Psoas muscle (tissue), 8 donors: ENCODE measurements around the gene NRIP3. TPM values are rescaled to one million over a fixed set of nuclear protein-coding genes. Genes with fewer than 3 reads are reported as not detected.

Experiments used
- ATAC-seq, 4 donors: fragments of 200-7000 bp; cut with Tn5 transposase; one replicate each; pipeline ENCODE4 v1.9.1; 2020; ENCODE audit warnings: moderate library complexity in 3 of 4, mild to moderate bottlenecking in 2 of 4
- DNase-seq, 2 donors: peaks; one replicate each; pipeline ENCODE4 v3.0.0-alpha.2; 2020
- H3K27ac ChIP-seq: fragments of 200-600 bp; one replicate; pipeline ENCODE4 v1.8.0; 2022
- H3K27me3 ChIP-seq, 3 donors: fragments of 200-600 bp in 1 of 3; one replicate each; pipeline versions ENCODE4 v1.6.1 to v1.8.0; 2013 to 2022; ENCODE audit warnings: low read length in 2 of 3, mild to moderate bottlenecking in 2 of 3, moderate library complexity in 1 of 3; ENCODE audit not compliant: insufficient read depth in 3 of 3
- H3K36me3 ChIP-seq, 2 donors: fragments of 200-600 bp in 1 of 2; one replicate each; pipeline versions ENCODE4 v1.6.1 to v1.8.0; 2013 to 2022; ENCODE audit warnings: low read depth in 1 of 2, mild to moderate bottlenecking in 1 of 2, moderate library complexity in 1 of 2; ENCODE audit not compliant: insufficient read depth in 1 of 2
- H3K4me1 ChIP-seq: fragments of 200-600 bp; one replicate; pipeline ENCODE4 v1.8.0; 2022
- H3K4me3 ChIP-seq: fragments of 200-600 bp; one replicate; pipeline ENCODE4 v1.8.0; 2022; ENCODE audit warnings: mild to moderate bottlenecking
- H3K9me3 ChIP-seq: fragments of 200-600 bp; one replicate; pipeline ENCODE4 v1.8.0; 2022
- WGBS, 3 donors: extraction: QIAGEN DNeasy Blood & Tissue Kit; methylation state at CpG; one replicate each; pipeline versions ENCODE4 v1.1.6 to v1.1.7; 2013; 5-methylcytosine and 5-hydroxymethylcytosine counted together
- intact Hi-C, 2 donors: fragments of 100-400 bp; cut with DNase I; formaldehyde crosslinking; loops; one replicate each; pipeline versions ENCODE4 v1.11.0 to v1.14.2; 2022
- polyA plus RNA-seq, 3 donors: library from polyadenylated mRNA; stranded (reverse); fragments of 200-250 nt; gene quantifications; one replicate each; pipeline ENCODE4 v1.2.3, GENCODE V29; 2013
- total RNA-seq, 4 donors: library from RNA; stranded (reverse); fragmentation: NEBNext Ultra II Directional in 2 of 4; extraction: Animal tissue kit (Norgen Biotek cat#: 25700) in 2 of 4; gene quantifications; one replicate each; pipeline versions ENCODE4 v1.2.1 to v1.2.4, GENCODE V29; 2021 to 2023
- TF ChIP-seq, protein P1 (sequence below): fragments of 200-600 bp; IDR thresholded peaks from one replicate; pipeline ENCODE4 v1.8.0; 2022; ENCODE audit warnings: antibody characterized with exemption
- donor health status: healthy with polysubstance abuse.
- donor health status: DM: no; HTN: no; CAD: no; lungs with moderate emphysema.
- donor health status: Bipolar disorder and iron deficiency.
- donor health status: healthy.
- donor health status: DM: yes; HTN: yes; CAD: no.
- donor health status: DM: no; HTN: no; CAD: no.
- donor health status: DM: no; HTN: no; CAD: no.
- donor health status: DM: yes; HTN: yes; CAD: no.

NRIP3 gene
- total and polyA plus RNA-seq, 7 donors, result 0.09 to 2.1 (median 0.23) TPM; not detected in 1

DNA sequence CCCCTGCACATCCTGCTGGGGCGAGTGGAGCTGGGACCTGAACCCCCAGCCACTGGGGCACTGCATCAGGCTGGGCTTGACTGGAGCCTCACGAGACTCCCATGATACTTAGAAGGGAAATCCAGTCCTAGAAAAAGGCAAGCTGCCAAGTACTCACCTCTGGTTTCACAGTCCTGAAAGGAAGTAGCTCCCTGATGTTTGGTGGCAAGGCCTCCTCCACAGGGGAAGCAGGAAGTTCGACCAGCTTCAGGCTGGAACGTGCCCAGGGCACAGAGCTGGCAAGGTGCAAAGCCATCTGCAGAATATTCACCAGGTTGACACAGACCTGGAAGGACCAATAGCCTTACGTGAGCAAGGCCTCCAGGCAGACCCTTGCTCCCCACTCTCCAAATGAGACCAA lies 26.8 kb upstream of the NRIP3 start:
- Histone ChIP-seq H3K27ac (no peak overlapping the region), H3K9me3 (no peaks in the 10 kb centered on the region), H3K36me3 (no peaks in the 10 kb centered on the region), H3K4me3 (no peak overlapping the region), H3K27me3 (no peaks in the 10 kb centered on the region), H3K4me1 (no peaks in the 10 kb centered on the region)
- intact Hi-C loops, result no loop called here
- ATAC-seq (no peak), DNase-seq (no peak)
- WGBS, 3 donors, result 66 to 84% (median 81%) methylated on average over 5 of the region's 5 CpGs
- TF ChIP-seq, protein P1, sequence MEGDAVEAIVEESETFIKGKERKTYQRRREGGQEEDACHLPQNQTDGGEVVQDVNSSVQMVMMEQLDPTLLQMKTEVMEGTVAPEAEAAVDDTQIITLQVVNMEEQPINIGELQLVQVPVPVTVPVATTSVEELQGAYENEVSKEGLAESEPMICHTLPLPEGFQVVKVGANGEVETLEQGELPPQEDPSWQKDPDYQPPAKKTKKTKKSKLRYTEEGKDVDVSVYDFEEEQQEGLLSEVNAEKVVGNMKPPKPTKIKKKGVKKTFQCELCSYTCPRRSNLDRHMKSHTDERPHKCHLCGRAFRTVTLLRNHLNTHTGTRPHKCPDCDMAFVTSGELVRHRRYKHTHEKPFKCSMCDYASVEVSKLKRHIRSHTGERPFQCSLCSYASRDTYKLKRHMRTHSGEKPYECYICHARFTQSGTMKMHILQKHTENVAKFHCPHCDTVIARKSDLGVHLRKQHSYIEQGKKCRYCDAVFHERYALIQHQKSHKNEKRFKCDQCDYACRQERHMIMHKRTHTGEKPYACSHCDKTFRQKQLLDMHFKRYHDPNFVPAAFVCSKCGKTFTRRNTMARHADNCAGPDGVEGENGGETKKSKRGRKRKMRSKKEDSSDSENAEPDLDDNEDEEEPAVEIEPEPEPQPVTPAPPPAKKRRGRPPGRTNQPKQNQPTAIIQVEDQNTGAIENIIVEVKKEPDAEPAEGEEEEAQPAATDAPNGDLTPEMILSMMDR, result no peak

DNA sequence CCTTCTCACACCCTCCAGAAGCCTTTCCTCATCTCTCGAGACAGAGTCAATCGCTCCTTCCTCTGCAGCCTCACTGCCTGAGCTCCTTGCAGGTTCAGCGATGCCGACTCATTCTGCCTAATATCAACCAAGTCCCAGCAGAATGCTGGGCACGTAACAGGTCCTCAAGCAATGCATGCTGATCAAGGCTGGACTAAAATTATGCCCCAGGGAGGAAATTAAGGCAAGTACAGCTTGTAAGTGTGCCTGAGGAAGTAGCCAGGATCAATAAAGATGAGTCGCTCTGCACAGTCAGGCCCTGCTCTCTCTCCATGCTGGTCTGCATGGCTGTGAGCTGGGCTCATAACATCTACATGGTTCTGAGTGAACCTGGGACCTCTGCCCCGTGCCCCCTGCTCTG lies 25.6 kb upstream of the NRIP3 start:
- ATAC-seq (no peak), DNase-seq (no peak)
- Histone ChIP-seq H3K27ac (no peak overlapping the region), H3K36me3 (no peaks in the 10 kb centered on the region), H3K4me3 (no peak overlapping the region), H3K4me1 (no peaks in the 10 kb centered on the region), H3K9me3 (no peaks in the 10 kb centered on the region), H3K27me3 (no peaks in the 10 kb centered on the region)
- intact Hi-C loops, result no loop called here
- 87 to 93% (median 91%) methylated on average over 7 of the region's 7 CpGs for WGBS, 3 donors
- TF ChIP-seq, protein P1, result no peak

DNA sequence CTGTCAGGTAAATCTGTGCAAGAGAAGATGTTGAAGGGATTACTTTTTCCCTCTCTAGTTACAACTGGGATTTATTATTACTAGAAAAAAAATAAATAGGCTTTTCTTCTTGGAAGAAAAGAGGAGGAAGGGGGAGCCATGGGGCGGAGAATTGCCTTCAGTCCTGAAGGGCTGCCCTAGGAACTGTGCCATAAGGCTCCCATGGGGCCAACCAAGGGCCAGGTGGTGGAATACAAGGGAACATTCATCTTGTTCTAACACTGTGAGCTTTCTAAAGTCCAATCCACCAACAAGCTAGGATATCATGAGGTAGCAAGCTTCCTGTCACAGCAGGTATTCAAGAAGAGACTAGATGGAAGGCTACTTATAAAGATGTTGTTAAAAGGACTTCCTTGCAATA lies 24.8 kb upstream of the NRIP3 start:
- intact Hi-C loops, result no loop called here
- DNase-seq, result no peak
- 56 to 65% (median 57%) methylated on average over 1 of the region's 1 CpG for WGBS, 3 donors
- no peak for ATAC-seq
- Histone ChIP-seq H3K27ac (no peak overlapping the region), H3K36me3 (no peaks in the 10 kb centered on the region), H3K4me3 (no peak overlapping the region), H3K9me3 (no peaks in the 10 kb centered on the region), H3K4me1 (no peaks in the 10 kb centered on the region), H3K27me3 (no peaks in the 10 kb centered on the region)
- TF ChIP-seq, protein P1, result no peak

DNA sequence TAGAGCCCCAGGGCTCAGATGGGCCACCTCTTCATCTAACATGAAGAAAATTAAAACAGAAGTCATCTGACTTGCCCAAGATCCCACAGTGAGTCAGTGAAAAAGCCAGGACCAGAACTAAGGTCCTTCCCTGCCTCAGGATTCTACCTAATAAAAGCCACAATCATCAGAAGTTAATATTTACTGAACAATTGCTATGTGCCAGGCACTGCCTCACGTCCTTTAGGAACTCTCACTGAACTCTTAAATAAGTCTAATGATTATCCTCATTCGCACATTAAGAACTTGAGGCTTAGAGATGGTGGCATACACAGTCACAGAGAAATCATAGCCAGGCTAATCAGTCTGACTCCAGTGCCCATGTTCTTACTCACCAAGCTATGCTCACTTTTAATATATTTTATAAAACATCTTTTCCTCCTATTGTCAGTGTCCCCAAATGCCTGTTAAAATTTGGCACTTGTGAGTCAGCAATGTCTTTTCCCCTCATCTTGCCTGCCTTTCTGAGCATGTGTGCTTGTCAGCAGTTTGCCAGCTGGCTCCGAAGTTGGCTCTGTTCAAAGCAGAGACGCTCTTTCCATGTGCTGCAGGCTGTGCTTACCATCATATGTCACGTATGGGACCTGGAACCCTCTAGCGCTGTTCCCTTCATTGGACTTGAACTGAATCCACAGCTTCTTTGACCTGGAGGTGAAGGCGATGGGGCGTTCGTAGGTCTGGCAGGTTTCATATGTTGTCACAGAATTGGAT lies 21.5 kb upstream of the NRIP3 start:
- Histone ChIP-seq H3K4me1 (no peaks in the 10 kb centered on the region), H3K27ac (no peak overlapping the region), H3K27me3 (peaks cover 0 to 6% (median 0%) of the 10 kb centered on the region in 3 donors), H3K36me3 (no peaks in the 10 kb centered on the region), H3K9me3 (no peaks in the 10 kb centered on the region), H3K4me3 (no peak overlapping the region)
- DNase-seq (no peak), ATAC-seq (no peak)
- TF ChIP-seq, protein P1, result no peak
- 38 to 55% (median 48%) methylated on average over 9 of the region's 9 CpGs for WGBS, 3 donors
- intact Hi-C loops, result no loop called here
